Coronary artery (tissue), 2 donors: ENCODE data around the gene KCNQ1.

Source experiments
- DNase-seq: peaks from one replicate; pipeline ENCODE4 v3.0.0-alpha.2; 2017; ENCODE audit warnings: low spot score
- H3K27ac ChIP-seq, 2 donors: fragments of 200-600 bp; sonication (generic); one replicate each; pipeline ENCODE4 v1.5.1; 2016 to 2019
- H3K4me3 ChIP-seq: fragments of 200-600 bp; sonication (generic); 2 replicates; pipeline ENCODE4 v1.5.1; 2016; ENCODE audit warnings: mild to moderate bottlenecking, moderate library complexity
- TF ChIP-seq, protein P1 (sequence below): fragments of 200-600 bp; sonication (generic); IDR thresholded peaks from one replicate; pipeline ENCODE4 v1.5.1; 2019; ENCODE audit warnings: antibody characterized with exemption

Gene KCNQ1

DNA sequence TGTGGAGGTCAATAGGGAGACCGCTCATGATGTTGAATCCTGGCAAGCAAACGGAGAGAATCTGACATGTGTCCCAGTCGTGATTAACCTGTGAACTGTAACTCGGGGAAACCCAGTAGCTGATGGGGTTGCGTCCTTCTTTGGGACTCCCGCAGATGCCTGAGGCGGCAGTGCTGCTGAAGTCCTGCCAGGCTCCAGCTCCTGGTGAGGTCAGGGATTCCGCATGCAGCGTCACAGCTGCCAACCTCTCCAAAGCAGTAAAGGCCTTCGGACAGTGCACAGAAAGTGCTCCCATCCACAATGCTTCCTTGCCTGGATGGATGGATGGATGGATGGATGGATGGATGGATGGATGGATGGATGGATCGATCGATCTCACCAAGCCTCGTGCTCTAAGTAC, 13.5 kb downstream of the KCNQ1 start:
- Histone ChIP-seq H3K4me3 (no peak overlapping the region), H3K27ac (no peak overlapping the region)
- no peak for DNase-seq
- TF ChIP-seq, protein P1, sequence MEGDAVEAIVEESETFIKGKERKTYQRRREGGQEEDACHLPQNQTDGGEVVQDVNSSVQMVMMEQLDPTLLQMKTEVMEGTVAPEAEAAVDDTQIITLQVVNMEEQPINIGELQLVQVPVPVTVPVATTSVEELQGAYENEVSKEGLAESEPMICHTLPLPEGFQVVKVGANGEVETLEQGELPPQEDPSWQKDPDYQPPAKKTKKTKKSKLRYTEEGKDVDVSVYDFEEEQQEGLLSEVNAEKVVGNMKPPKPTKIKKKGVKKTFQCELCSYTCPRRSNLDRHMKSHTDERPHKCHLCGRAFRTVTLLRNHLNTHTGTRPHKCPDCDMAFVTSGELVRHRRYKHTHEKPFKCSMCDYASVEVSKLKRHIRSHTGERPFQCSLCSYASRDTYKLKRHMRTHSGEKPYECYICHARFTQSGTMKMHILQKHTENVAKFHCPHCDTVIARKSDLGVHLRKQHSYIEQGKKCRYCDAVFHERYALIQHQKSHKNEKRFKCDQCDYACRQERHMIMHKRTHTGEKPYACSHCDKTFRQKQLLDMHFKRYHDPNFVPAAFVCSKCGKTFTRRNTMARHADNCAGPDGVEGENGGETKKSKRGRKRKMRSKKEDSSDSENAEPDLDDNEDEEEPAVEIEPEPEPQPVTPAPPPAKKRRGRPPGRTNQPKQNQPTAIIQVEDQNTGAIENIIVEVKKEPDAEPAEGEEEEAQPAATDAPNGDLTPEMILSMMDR = no peak

DNA sequence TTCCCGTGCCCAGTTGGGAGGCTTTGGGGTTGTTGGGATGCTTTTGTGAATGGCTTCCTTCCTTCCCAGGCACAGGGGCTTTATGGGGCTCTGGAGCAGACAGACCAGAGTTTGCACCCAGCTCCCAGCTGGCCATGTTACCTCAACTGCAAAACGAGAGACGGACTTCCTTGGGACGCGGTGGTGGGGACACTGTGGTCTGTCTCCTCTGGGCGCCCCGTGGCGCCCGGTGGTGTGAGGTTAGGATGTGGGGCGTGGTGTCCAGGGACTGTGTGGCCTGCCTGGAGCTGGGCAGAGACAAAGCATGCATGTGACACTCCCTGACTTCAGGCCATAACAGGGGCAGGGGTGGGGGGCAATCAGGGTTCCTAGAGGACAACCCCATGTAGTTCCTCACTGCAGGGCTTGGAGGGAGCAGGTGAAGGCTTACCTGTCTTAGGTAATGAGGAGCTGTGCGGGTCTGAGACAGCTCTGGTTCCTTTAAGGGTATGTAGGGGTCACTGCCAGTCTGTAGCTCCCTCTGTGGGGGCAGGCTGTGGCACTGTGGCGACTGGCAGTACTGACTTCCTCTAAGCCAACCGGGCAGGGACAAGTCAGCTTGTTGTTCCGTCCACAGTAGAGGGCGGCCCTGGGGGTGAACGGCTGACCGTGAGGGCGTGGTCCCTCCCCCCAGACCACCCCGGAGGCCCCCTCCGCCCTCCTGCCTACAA, 14.4 kb downstream of the KCNQ1 start:
- Histone ChIP-seq H3K27ac (no peak overlapping the region), H3K4me3 (no peak overlapping the region)
- peak; percentile 58 for DNase-seq
- TF ChIP-seq, protein P1 = no peak

DNA sequence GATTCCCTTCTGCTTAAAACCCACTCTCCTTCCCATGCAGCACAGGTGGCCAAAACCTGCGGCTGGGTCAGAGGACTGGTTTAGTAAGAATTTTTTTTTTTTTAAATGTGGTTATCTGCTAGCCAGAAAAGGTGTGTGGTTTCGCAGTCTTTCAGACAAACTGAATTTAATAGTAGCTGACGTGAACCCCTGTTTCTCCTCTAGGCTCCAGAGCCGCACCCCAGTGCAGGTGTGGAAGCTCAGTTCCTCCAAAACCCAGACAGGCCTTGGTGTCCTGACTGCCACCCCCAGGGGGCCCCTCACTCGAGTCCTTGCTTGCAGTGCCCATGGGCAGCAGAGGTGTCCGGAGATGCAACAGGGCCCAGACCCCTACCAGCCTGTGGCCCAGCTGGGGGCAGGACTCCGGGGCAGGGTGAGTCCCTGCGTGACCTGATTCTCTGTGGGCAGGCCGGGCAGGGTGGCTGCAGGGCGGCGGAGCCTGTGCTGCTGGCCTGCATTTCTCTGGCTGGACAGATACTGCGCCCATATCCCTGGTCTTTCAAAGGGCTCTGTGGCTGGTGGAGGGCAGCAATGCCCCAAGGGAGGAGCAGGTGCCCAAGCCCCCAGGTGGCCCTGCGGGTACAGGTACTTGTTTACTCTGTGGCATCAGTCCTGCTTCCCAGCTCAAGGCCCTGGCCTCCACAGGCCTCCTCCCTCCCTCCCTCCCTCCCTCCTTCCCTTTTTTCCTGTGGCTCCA, 15.2 kb downstream of the KCNQ1 start:
- Histone ChIP-seq H3K4me3 (no peak overlapping the region), H3K27ac (no peak overlapping the region)
- TF ChIP-seq, protein P1 = no peak
- DNase-seq = peak; percentile 66

DNA sequence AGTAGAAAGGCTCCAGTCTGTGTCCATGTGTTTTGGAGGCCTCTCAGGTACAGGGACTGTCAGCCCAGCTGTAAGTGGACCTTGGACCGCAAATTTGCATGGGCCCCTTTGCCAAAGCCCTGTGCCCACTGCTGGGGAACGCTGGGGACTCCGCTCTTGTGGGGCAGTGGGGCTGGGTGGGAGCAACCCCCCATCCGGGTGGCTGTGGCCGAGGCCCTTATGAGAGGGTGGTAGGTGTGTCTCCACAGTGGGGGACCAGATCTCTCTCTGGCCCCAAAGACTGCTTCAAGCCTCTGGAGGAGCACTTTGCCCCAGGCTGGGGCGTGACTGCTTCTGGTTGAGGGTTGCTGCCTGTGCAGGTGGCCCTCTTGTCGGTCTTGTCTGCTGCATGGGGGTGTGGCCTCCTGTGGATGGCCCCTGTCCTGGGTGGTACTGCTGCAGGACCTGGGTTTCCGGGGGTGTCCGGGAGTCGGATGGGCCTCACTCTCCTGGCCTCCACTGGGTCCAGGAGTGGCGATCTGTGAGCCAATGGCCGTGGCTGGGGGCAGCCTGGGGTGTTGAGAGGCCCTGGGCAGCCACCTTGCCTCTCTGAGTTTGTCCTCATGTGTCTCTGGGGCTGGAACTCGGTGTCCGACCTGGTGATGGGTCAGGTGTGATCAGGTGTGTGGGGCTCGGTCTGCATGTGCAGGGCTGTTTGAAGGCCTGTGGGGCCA, 15.9 kb downstream of the KCNQ1 start:
- TF ChIP-seq, protein P1 = no peak
- peak; percentile 65 for DNase-seq
- H3K27ac ChIP-seq = no peak overlapping the region
- no peak overlapping the region for H3K4me3 ChIP-seq

DNA sequence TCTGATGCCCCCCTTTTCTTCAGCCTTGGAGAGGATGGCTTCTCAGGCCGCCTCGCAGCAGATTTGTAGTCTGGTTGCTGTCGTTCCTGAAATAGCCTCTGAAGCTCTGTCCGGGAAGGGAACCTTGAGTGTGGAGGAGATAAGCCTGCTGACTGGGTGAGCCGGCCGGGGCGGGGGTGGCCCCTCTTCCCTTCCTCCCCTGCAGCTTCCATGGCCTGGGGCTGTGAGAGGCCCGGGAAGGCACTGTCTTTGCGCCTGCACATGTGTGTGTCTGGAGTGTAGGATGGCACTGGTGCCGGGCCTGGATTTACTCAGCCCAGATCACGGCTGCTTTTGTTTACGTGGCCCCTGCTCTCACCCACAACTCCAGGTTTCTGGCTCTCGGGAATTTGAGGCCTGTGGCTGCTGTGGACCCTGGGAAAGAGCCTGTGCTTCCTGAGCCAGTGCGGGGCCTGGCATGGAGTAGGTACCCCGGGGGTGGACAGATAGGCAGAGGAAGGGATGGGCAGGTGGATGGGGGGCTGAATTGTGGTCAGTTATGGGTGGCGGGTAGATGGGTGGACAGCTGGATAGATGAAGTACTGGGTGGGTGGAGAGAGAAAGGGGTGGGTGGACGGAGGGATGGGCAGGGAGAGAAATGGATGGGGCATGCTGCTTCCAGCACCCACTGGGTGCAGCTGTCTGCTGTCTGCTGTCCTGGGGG, 16.6 kb downstream of the KCNQ1 start:
- peak; percentile 56 for DNase-seq
- H3K27ac ChIP-seq = no peak overlapping the region

DNA sequence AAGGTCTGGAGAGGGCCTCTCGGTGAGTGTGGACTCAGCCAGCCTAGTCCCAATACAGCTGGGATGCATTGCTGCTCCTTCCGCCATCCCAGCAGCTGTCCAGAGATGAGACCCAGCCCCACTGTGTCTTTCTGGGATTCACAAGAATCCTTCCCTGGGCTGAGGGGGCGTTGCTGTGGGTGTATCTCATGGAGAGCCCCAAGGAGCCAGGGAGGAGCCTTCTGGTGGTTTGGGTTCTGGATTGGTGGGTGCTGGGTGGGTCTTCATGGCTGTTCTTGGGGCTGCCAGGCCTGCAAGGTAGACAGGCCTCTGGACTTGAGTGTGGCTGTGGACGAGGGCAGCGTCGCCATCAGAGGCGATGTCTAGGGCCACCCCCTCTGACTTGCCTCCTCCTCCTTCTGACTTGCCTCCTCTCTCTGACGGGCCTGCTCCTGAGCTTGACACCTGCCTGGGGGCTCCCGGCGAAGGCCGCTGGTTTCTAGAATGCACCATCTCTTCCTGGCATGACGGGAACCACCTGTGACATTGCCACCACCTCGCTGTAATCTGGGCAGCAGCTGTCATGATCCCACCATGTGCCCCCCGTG, 17.2 kb downstream of the KCNQ1 start:
- no peak overlapping the region for H3K4me3 ChIP-seq
- TF ChIP-seq, protein P1 = no peak
- DNase-seq = peak; percentile 70
- H3K27ac ChIP-seq = no peak overlapping the region

More for the DNA sequence above, 16.6 kb downstream of the KCNQ1 start:
- TF ChIP-seq, protein P1 = no peak
- H3K4me3 ChIP-seq = no peak overlapping the region
